Ovary (tissue), 3 donors: ENCODE data around the gene HNRNPF.

Source experiments
- CTCF ChIP-seq, 3 donors: fragments of 450-650 bp in 2 of 3; fragments of 200-600 bp in 1 of 3; IDR thresholded peaks; one replicate each; pipeline versions ENCODE4 v1.5.1 to v1.8.0; 2016 to 2022; ENCODE audit warnings: antibody characterized with exemption in 3 of 3, mild to moderate bottlenecking in 1 of 3
- EP300 ChIP-seq: sonication (generic); formaldehyde crosslinking; IDR thresholded peaks from one replicate; pipeline ENCODE4 v1.6.1; 2017; ENCODE audit warnings: antibody characterized with exemption
- POLR2A ChIP-seq: fragments of 450-650 bp; IDR thresholded peaks from one replicate; pipeline ENCODE4 v1.6.1; 2017; ENCODE audit warnings: antibody characterized with exemption, mild to moderate bottlenecking, moderate library complexity
- donor health status: DM: no; HTN: no; CAD: no.

- TF ChIP-seq CTCF (IDR thresholded peaks at IDR 0.05) (no peak), POLR2A (no peak), EP300 (no peak)
Observed at GRCh38 chr10:43377424-43377883, 31.5 kb downstream of the HNRNPF start.
